Neutrophil (primary cell): ENCODE data around the gene IFNAR2.

Source experiments
- H3K27ac ChIP-seq: fragments of 200-600 bp; sonication (generic); 2 replicates; pipeline ENCODE4 v1.5.1; 2016; ENCODE audit warnings: mild to moderate bottlenecking, moderate library complexity
- H3K27me3 ChIP-seq: fragments of 200-600 bp; sonication (generic); 2 replicates; pipeline ENCODE4 v1.6.0; 2016; ENCODE audit warnings: mild to moderate bottlenecking
- H3K36me3 ChIP-seq: fragments of 200-600 bp; sonication (generic); 2 replicates; pipeline ENCODE4 v1.5.1; 2017
- H3K4me1 ChIP-seq, 2 experiments: fragments of 200-600 bp in 1 of 2; sonication (generic) in 1 of 2; 1 replicate in 1 of 2; 2 replicates in 1 of 2; pipeline versions ENCODE4 v1.5.1 to v1.6.1; 2013 to 2016; ENCODE audit warnings: low read depth in 1 of 2, low read length in 1 of 2, mild to moderate bottlenecking in 1 of 2, moderate library complexity in 1 of 2; ENCODE audit not compliant: control insufficient read depth in 1 of 2, insufficient read depth in 1 of 2
- H3K4me3 ChIP-seq, 2 experiments: fragments of 200-600 bp in 1 of 2; sonication (generic) in 1 of 2; 1 replicate in 1 of 2; 2 replicates in 1 of 2; pipeline ENCODE4 v1.5.1; 2013 to 2016; ENCODE audit warnings: low read depth in 1 of 2, low read length in 1 of 2, mild to moderate bottlenecking in 1 of 2, moderate library complexity in 1 of 2
- H3K9me3 ChIP-seq: fragments of 200-600 bp; sonication (generic); 2 replicates; pipeline ENCODE4 v1.5.1; 2016
- TF ChIP-seq, protein P1 (sequence below): fragments of 200-600 bp; sonication (generic); IDR thresholded peaks from 2 replicates; pipeline ENCODE4 v1.5.1; 2016; ENCODE audit warnings: antibody characterized with exemption

Gene IFNAR2

DNA sequence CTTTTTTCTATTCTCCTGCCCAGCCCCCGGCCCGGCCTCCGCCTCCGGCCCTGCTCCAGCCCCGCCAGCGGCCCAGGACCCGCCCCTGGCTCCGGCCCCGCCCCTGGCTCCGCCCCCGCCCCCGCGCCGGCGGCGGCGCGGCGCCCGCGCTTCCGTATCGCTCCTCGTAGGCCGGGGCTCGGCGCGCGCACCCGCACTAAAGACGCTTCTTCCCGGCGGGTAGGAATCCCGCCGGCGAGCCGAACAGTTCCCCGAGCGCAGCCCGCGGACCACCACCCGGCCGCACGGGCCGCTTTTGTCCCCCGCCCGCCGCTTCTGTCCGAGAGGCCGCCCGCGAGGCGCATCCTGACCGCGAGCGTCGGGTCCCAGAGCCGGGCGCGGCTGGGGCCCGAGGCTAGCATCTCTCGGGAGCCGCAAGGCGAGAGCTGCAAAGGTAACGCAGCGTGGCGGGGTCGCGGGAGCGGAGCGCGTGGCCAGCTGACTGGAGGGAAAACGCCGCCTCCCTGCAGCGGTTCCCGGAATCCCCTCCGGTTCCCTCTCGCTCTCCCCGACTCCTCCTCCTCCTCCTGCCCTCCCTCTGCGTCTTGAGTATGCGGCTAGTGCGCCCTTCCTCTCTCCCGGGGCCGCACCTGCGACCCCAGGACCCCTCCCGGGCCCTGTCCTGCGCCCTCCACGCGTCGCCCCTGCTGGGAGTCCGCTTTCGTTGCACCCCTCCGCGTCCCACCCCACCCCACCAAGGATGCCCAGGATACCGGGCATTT lies at the start of gene IFNAR2:
IFNAR2 (plus strand) TSS at position 155 of the 761 bp plus-strand sequence. CDS start 11,985 bp downstream, outside the sequence.
- TF ChIP-seq, protein P1, sequence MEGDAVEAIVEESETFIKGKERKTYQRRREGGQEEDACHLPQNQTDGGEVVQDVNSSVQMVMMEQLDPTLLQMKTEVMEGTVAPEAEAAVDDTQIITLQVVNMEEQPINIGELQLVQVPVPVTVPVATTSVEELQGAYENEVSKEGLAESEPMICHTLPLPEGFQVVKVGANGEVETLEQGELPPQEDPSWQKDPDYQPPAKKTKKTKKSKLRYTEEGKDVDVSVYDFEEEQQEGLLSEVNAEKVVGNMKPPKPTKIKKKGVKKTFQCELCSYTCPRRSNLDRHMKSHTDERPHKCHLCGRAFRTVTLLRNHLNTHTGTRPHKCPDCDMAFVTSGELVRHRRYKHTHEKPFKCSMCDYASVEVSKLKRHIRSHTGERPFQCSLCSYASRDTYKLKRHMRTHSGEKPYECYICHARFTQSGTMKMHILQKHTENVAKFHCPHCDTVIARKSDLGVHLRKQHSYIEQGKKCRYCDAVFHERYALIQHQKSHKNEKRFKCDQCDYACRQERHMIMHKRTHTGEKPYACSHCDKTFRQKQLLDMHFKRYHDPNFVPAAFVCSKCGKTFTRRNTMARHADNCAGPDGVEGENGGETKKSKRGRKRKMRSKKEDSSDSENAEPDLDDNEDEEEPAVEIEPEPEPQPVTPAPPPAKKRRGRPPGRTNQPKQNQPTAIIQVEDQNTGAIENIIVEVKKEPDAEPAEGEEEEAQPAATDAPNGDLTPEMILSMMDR = peak; percentile 4

DNA sequence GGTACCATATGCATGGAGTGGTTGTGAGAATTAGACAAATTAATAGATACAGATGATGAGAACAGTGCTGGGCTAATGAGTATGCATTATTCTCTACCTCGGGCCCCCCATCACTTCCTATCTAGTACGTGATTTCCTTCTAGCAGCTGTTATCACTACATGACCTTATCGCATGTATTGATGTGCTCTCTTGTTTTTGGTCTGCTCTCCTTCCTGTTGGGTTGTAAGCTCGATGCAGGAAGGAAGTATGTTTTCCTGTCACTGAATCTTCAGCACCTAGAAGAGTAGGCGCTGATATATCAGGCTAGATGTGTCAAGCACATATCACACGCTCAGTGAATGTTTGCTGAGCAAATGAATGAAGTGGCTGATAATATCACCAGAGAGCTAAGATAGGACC lies 43.9 kb upstream of the IFNAR2 start:
- H3K36me3 ChIP-seq = no peaks in the 10 kb centered on the region
- TF ChIP-seq, protein P1 = no peak
- peaks cover 40% of the 10 kb centered on the region for H3K27me3 ChIP-seq
- no peaks in the 10 kb centered on the region for H3K4me1 ChIP-seq
- H3K27ac ChIP-seq = no peak overlapping the region
- no peak overlapping the region for H3K4me3 ChIP-seq
- H3K9me3 ChIP-seq = no peaks in the 10 kb centered on the region

More for the DNA sequence above, at the start of gene IFNAR2:
- H3K27me3 ChIP-seq = no peaks in the 10 kb centered on the region
- peaks cover 33 to 44% of the 10 kb centered on the region in 2 experiments for H3K4me1 ChIP-seq
- H3K27ac ChIP-seq = peak within 1 kb of the TSS; percentile 97
- H3K36me3 ChIP-seq = peaks cover 17% of the 10 kb centered on the region
- H3K9me3 ChIP-seq = no peaks in the 10 kb centered on the region
- H3K4me3 ChIP-seq = peak within 1 kb of the TSS; percentile 96 to 100

DNA sequence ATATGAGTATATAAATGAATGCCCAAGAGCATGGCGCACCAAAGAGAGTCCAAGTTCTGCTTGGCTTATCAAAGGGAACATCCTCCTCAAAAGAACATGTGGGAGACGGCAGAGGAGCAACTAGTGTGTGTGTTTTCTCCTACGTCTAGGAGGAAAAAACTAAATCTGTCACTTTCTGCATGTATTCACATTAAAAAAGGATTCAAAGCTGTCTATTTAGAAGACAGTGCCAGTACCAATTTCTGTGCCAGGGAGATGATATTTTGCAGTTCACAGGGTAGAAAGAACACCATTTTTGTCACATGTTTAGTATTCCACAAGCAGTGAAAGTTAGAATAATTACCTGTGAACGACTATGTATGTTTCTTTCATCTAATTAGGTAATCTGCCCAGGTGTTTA lies 42.5 kb upstream of the IFNAR2 start:
- H3K4me3 ChIP-seq = no peak overlapping the region
- H3K27ac ChIP-seq = no peak overlapping the region
- H3K27me3 ChIP-seq = peaks cover 48% of the 10 kb centered on the region
- TF ChIP-seq, protein P1 = no peak
- H3K4me1 ChIP-seq = no peaks in the 10 kb centered on the region
- H3K36me3 ChIP-seq = no peaks in the 10 kb centered on the region
- no peaks in the 10 kb centered on the region for H3K9me3 ChIP-seq

DNA sequence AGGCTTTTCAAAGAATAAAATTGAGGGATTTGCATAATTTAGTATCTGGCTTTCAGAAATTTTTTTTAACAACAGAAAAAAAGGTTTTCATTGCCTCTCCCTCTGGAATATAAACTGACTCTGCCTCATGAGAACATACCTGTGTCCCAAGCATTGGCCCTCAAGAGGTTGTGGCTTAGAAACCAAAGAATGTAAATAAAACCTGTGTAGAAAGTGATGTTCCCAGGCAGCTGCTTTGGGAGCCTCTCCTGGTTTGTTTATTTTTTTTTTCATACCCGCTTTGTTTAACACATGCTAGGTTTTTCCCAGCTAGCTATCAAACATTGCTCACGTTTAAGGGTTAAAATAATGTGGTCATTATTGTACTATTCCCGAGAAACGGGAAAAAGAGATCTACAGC lies 40.5 kb upstream of the IFNAR2 start:
- Histone ChIP-seq H3K9me3 (no peaks in the 10 kb centered on the region), H3K4me1 (no peaks in the 10 kb centered on the region), H3K36me3 (no peaks in the 10 kb centered on the region), H3K27ac (no peak overlapping the region), H3K4me3 (no peak overlapping the region), H3K27me3 (peaks cover 50% of the 10 kb centered on the region)
- TF ChIP-seq, protein P1 = no peak

DNA sequence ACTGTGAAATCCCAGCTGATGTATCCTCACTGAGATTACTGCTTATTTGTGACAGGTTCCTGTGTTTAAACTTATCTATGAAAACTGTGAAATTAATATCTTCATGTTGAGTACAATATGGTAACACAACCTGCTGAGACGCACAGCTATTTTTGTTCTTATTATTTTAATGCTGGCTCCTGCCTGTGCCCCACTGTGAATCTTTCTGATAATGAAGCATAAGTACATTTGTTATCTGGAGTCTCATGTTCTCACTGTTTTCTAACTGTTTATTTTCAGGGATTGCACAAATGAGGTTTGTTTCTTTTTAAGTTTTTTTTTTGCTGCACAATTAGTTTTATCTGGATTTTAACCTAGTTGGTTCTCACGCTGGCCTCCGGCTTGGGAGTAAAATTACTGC lies 39.9 kb upstream of the IFNAR2 start:
- Histone ChIP-seq H3K27me3 (peaks cover 50% of the 10 kb centered on the region), H3K9me3 (no peaks in the 10 kb centered on the region), H3K4me3 (no peak overlapping the region), H3K27ac (no peak overlapping the region), H3K36me3 (no peaks in the 10 kb centered on the region), H3K4me1 (no peaks in the 10 kb centered on the region)
- TF ChIP-seq, protein P1 = no peak
